H1 (cell line): ENCODE data around the gene PRPH2. TPM values are rescaled to one million over a fixed set of nuclear protein-coding genes. Genes with fewer than 3 reads are reported as not detected.

Experiments used
- CHD2 ChIP-seq: IDR thresholded peaks from 2 replicates; pipeline ENCODE4 v1.6.1; 2012; ENCODE audit warnings: low read length, improper control_type of control experiment
- KDM5A ChIP-seq: fragments of 200-600 bp; IDR thresholded peaks from 2 replicates; pipeline ENCODE4 v1.7.1; 2012; ENCODE audit warnings: mild to moderate bottlenecking, low read length, inconsistent platforms, mixed read lengths
- RFX5 ChIP-seq: IDR thresholded peaks from 2 replicates; pipeline ENCODE4 v1.6.1; 2011; ENCODE audit warnings: low read depth, low read length, improper control_type of control experiment, borderline replicate concordance
- SUZ12 ChIP-seq: fragments of 200-600 bp; sonication (generic); IDR thresholded peaks from 2 replicates; pipeline ENCODE4 v1.6.1; 2012; ENCODE audit warnings: mild to moderate bottlenecking, inconsistent platforms, low read length, moderate library complexity, mixed read lengths
- polyA plus RNA-seq, 7 experiments: library from polyadenylated mRNA; depleted of rRNA in 3 of 7; stranded (reverse) in 5 of 7; unstranded in 2 of 7; fragments of >200 nt in 5 of 7; fragments of 200-250 nt in 2 of 7; gene quantifications; 1 replicate in 5 of 7; 2 replicates in 1 of 7; 4 replicates in 1 of 7; pipeline versions ENCODE4 v1.2.1 to v1.2.3, GENCODE V29; 2011 to 2013; ENCODE audit warnings: missing spikeins in 2 of 7, mixed read lengths in 2 of 7
- total RNA-seq: library from RNA; stranded (reverse); fragmentation: NEBNext Ultra II Directional; extraction: Animal tissue kit (Norgen Biotek cat#: 25700); gene quantifications from 2 replicates; pipeline ENCODE4 v1.2.1, GENCODE V29; 2021
- TF ChIP-seq, protein P1 (sequence below): fragments of 300-600 bp; sonication (generic); IDR thresholded peaks from 2 replicates; pipeline ENCODE4 v1.7.1; 2012; ENCODE audit warnings: low read length, moderate library complexity, mild to moderate bottlenecking, inconsistent platforms; ENCODE audit not compliant: insufficient replicate concordance

PRPH2 gene
- total and polyA plus RNA-seq, 2 of the 8 experiments (the other 6 are each of a cell fraction or from before 2014, with no cell fraction given) = 0.23 to 0.65 TPM

DNA sequence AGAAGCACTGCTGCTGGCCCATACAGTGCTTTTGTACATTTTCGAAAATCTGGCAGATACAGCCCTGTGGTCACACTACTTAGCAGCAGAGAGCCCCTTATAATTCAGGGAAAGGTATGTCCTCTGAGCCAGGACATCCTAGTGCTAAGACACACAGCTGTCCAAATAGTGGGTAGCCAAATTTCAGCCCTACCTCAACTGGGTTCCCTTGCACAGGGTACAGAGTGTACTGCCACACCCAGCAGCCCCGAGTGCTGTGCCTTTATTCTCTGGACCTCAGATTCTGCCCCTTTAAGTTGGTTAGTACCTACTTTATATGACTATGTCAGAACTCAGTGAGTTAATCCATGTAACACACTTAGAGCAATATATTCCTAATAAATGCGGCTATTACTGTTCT is 47.6 kb downstream of the PRPH2 start (continued):
- TF ChIP-seq, protein P1, sequence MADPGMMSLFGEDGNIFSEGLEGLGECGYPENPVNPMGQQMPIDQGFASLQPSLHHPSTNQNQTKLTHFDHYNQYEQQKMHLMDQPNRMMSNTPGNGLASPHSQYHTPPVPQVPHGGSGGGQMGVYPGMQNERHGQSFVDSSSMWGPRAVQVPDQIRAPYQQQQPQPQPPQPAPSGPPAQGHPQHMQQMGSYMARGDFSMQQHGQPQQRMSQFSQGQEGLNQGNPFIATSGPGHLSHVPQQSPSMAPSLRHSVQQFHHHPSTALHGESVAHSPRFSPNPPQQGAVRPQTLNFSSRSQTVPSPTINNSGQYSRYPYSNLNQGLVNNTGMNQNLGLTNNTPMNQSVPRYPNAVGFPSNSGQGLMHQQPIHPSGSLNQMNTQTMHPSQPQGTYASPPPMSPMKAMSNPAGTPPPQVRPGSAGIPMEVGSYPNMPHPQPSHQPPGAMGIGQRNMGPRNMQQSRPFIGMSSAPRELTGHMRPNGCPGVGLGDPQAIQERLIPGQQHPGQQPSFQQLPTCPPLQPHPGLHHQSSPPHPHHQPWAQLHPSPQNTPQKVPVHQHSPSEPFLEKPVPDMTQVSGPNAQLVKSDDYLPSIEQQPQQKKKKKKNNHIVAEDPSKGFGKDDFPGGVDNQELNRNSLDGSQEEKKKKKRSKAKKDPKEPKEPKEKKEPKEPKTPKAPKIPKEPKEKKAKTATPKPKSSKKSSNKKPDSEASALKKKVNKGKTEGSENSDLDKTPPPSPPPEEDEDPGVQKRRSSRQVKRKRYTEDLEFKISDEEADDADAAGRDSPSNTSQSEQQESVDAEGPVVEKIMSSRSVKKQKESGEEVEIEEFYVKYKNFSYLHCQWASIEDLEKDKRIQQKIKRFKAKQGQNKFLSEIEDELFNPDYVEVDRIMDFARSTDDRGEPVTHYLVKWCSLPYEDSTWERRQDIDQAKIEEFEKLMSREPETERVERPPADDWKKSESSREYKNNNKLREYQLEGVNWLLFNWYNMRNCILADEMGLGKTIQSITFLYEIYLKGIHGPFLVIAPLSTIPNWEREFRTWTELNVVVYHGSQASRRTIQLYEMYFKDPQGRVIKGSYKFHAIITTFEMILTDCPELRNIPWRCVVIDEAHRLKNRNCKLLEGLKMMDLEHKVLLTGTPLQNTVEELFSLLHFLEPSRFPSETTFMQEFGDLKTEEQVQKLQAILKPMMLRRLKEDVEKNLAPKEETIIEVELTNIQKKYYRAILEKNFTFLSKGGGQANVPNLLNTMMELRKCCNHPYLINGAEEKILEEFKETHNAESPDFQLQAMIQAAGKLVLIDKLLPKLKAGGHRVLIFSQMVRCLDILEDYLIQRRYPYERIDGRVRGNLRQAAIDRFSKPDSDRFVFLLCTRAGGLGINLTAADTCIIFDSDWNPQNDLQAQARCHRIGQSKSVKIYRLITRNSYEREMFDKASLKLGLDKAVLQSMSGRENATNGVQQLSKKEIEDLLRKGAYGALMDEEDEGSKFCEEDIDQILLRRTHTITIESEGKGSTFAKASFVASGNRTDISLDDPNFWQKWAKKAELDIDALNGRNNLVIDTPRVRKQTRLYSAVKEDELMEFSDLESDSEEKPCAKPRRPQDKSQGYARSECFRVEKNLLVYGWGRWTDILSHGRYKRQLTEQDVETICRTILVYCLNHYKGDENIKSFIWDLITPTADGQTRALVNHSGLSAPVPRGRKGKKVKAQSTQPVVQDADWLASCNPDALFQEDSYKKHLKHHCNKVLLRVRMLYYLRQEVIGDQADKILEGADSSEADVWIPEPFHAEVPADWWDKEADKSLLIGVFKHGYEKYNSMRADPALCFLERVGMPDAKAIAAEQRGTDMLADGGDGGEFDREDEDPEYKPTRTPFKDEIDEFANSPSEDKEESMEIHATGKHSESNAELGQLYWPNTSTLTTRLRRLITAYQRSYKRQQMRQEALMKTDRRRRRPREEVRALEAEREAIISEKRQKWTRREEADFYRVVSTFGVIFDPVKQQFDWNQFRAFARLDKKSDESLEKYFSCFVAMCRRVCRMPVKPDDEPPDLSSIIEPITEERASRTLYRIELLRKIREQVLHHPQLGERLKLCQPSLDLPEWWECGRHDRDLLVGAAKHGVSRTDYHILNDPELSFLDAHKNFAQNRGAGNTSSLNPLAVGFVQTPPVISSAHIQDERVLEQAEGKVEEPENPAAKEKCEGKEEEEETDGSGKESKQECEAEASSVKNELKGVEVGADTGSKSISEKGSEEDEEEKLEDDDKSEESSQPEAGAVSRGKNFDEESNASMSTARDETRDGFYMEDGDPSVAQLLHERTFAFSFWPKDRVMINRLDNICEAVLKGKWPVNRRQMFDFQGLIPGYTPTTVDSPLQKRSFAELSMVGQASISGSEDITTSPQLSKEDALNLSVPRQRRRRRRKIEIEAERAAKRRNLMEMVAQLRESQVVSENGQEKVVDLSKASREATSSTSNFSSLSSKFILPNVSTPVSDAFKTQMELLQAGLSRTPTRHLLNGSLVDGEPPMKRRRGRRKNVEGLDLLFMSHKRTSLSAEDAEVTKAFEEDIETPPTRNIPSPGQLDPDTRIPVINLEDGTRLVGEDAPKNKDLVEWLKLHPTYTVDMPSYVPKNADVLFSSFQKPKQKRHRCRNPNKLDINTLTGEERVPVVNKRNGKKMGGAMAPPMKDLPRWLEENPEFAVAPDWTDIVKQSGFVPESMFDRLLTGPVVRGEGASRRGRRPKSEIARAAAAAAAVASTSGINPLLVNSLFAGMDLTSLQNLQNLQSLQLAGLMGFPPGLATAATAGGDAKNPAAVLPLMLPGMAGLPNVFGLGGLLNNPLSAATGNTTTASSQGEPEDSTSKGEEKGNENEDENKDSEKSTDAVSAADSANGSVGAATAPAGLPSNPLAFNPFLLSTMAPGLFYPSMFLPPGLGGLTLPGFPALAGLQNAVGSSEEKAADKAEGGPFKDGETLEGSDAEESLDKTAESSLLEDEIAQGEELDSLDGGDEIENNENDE = no peak
- TF ChIP-seq RFX5 (no peak), SUZ12 (no peak), KDM5A (no peak), CHD2 (no peak)
